ENCODE measurements around the gene NAALADL2. TPM values are rescaled to one million over a fixed set of nuclear protein-coding genes. Genes with fewer than 3 reads are reported as not detected.

The NAALADL2 gene
- total RNA-seq, 1 experiment from 2014 or later: 1.9 TPM

GRCh38 chr3:175728566-175728965 is 869.4 kb downstream of the NAALADL2 start:
- ATAC-seq (no peak), DNase-seq (no peak)
- Histone ChIP-seq H2AFZ (ENCODE audit: low read length) (no peak overlapping the region), H3K27ac (ENCODE audit: low read length) (no peak overlapping the region), H3K36me3 (ENCODE audit: low read depth, low read length) (no peaks in the 10 kb centered on the region), H3K79me2 (ENCODE audit: low read length) (no peaks in the 10 kb centered on the region), H3K9ac (ENCODE audit: low read length) (no peak overlapping the region), H3K4me1 (ENCODE audit: insufficient read depth, low read length) (peaks cover 11% of the 10 kb centered on the region), H3K27me3 (ENCODE audit: low read length) (no peaks in the 10 kb centered on the region), H4K20me1 (ENCODE audit: low read length) (no peaks in the 10 kb centered on the region), H3F3A (ENCODE audit: low read length, unreplicated experiment) (no peaks in the 10 kb centered on the region), H3K9me2 (replicated peaks; ENCODE audit: low read length) (no peaks in the 10 kb centered on the region), H3K4me3 (ENCODE audit: low read length) (no peak overlapping the region), H3K4me2 (ENCODE audit: low read length) (no peak overlapping the region), H3K9me3 (ENCODE audit: low read length) (no peaks in the 10 kb centered on the region)
- CTCF ChIA-PET: no interaction called here
- no TSS peak for BruUV-seq (replicated peaks)
- intact Hi-C loops (cut with micrococcal nuclease): no loop called here
- TF ChIP-seq EZH2phosphoT487 (IDR thresholded peaks at IDR 0.05; ENCODE audit: borderline replicate concordance, low read length): no peak
- no peak for TF ChIP-seq CTCF (conservative IDR thresholded peaks at IDR 0.05; ENCODE audit: low read depth, low read length)
- TF ChIP-seq EZH2 (IDR thresholded peaks at IDR 0.05; ENCODE audit: low read length, unreplicated experiment): no peak
- POLR2A ChIA-PET (ENCODE audit: unreplicated experiment): no interaction called here

- no peak overlapping the region for H3K4me3 ChIP-seq (ENCODE audit: low read length)
- intact Hi-C loops (cut with micrococcal nuclease): no loop called here
- BruUV-seq (replicated peaks): no TSS peak
- peak overlapping the region; percentile 3; the same call in 1 of the 2 replicates for H3K27ac ChIP-seq (ENCODE audit: low read length)
- H4K20me1 ChIP-seq (ENCODE audit: low read length): no peaks in the 10 kb centered on the region
- ATAC-seq (peak; percentile 53), DNase-seq (peak; percentile 59)
- H3F3A ChIP-seq (ENCODE audit: low read length, unreplicated experiment): no peaks in the 10 kb centered on the region
- no peak overlapping the region for H2AFZ ChIP-seq (ENCODE audit: low read length)
- H3K9ac ChIP-seq (ENCODE audit: low read length): no peak overlapping the region
- no peaks in the 10 kb centered on the region for H3K9me3 ChIP-seq (ENCODE audit: low read length)
- H3K79me2 ChIP-seq (ENCODE audit: low read length): no peaks in the 10 kb centered on the region
- peaks cover 11% of the 10 kb centered on the region for H3K4me1 ChIP-seq (ENCODE audit: insufficient read depth, low read length)
- no peak for TF ChIP-seq EZH2 (IDR thresholded peaks at IDR 0.05; ENCODE audit: low read length, unreplicated experiment)
- TF ChIP-seq EZH2phosphoT487 (IDR thresholded peaks at IDR 0.05; ENCODE audit: borderline replicate concordance, low read length): no peak
- TF ChIP-seq CTCF (conservative IDR thresholded peaks at IDR 0.05; ENCODE audit: low read depth, low read length): no peak
- ChIA-PET POLR2A (ENCODE audit: unreplicated experiment) (no interaction called here), CTCF (no interaction called here)
- H3K36me3 ChIP-seq (ENCODE audit: low read depth, low read length): no peaks in the 10 kb centered on the region
- H3K27me3 ChIP-seq (ENCODE audit: low read length): no peaks in the 10 kb centered on the region
- H3K9me2 ChIP-seq (replicated peaks; ENCODE audit: low read length): no peaks in the 10 kb centered on the region
- H3K4me2 ChIP-seq (ENCODE audit: low read length): no peak overlapping the region
These were observed 870.3 kb downstream of the NAALADL2 start for GRCh38 chr3:175729466-175729865.

GRCh38 chr3:175731543-175731942 is 872.4 kb downstream of the NAALADL2 start:
- Histone ChIP-seq H4K20me1 (ENCODE audit: low read length) (no peaks in the 10 kb centered on the region), H3K27ac (ENCODE audit: low read length) (no peak overlapping the region), H3K9me3 (ENCODE audit: low read length) (peaks cover 4% of the 10 kb centered on the region; the same call in 1 of the 2 replicates), H3K36me3 (ENCODE audit: low read depth, low read length) (no peaks in the 10 kb centered on the region), H2AFZ (ENCODE audit: low read length) (no peak overlapping the region), H3F3A (ENCODE audit: low read length, unreplicated experiment) (no peaks in the 10 kb centered on the region), H3K27me3 (ENCODE audit: low read length) (no peaks in the 10 kb centered on the region), H3K9ac (ENCODE audit: low read length) (no peak overlapping the region), H3K4me1 (ENCODE audit: insufficient read depth, low read length) (peaks cover 14% of the 10 kb centered on the region), H3K9me2 (replicated peaks; ENCODE audit: low read length) (no peaks in the 10 kb centered on the region), H3K4me2 (ENCODE audit: low read length) (no peak overlapping the region), H3K4me3 (ENCODE audit: low read length) (no peak overlapping the region), H3K79me2 (ENCODE audit: low read length) (no peaks in the 10 kb centered on the region)
- CTCF ChIA-PET: no interaction called here
- DNase-seq: no peak
- POLR2A ChIA-PET (ENCODE audit: unreplicated experiment): no interaction called here
- TF ChIP-seq CTCF (conservative IDR thresholded peaks at IDR 0.05; ENCODE audit: low read depth, low read length) (no peak), EZH2phosphoT487 (IDR thresholded peaks at IDR 0.05; ENCODE audit: borderline replicate concordance, low read length) (no peak), EZH2 (IDR thresholded peaks at IDR 0.05; ENCODE audit: low read length, unreplicated experiment) (no peak)
- ATAC-seq: no peak
- intact Hi-C loops (cut with micrococcal nuclease): no loop called here
- no TSS peak for BruUV-seq (replicated peaks)
